Fibroblast of pulmonary artery (primary cell): Measurements from ENCODE around the gene B3GNT3.

Experiments used
- DNase-seq: peaks from one replicate; pipeline ENCODE4 v3.0.0-alpha.2; 2010; ENCODE audit warnings: low read depth
- H3K4me3 ChIP-seq: replicated peaks from 2 replicates; pipeline ENCODE4 v1.5.1; 2011; ENCODE audit warnings: low read depth, mild to moderate bottlenecking, control low read depth, low read length, moderate library complexity
- CTCF ChIP-seq: IDR thresholded peaks from 2 replicates; pipeline ENCODE4 v1.5.1; 2011; ENCODE audit warnings: mild to moderate bottlenecking, control low read depth, low read length, inconsistent platforms; ENCODE audit errors: missing control alignments

Gene B3GNT3

GRCh38 chr19:17836530-17836929 lies 41.6 kb downstream of the B3GNT3 start:
- H3K4me3 ChIP-seq = no peak overlapping the region
- TF ChIP-seq CTCF = no peak
- no peak for DNase-seq

- TF ChIP-seq CTCF = no peak
- no peak for DNase-seq
- H3K4me3 ChIP-seq = no peak overlapping the region
Observed at GRCh38 chr19:17837972-17838371, 43.0 kb downstream of the B3GNT3 start.

GRCh38 chr19:17840019-17840418 lies 45.1 kb downstream of the B3GNT3 start:
- DNase-seq = no peak
- TF ChIP-seq CTCF = no peak
- H3K4me3 ChIP-seq = no peak overlapping the region

GRCh38 chr19:17841371-17841809 lies 46.5 kb downstream of the B3GNT3 start:
- no peak for DNase-seq
- H3K4me3 ChIP-seq = peak overlapping the region; percentile 39
- no peak for TF ChIP-seq CTCF

GRCh38 chr19:17841810-17842662 lies 47.1 kb downstream of the B3GNT3 start:
- H3K4me3 ChIP-seq = peak overlapping the region; percentile 39
- peak; percentile 89 for DNase-seq
- TF ChIP-seq CTCF = no peak

- peak overlapping the region; percentile 38 for H3K4me3 ChIP-seq
- TF ChIP-seq CTCF = no peak
- DNase-seq = no peak
Observed at GRCh38 chr19:17842663-17843291, 47.8 kb downstream of the B3GNT3 start.
